GM12875 (cell line): ENCODE results near the gene ASIC3.

Experiments
- H3K4me3 ChIP-seq: one replicate; pipeline ENCODE4 v1.5.1; 2011; ENCODE audit warnings: low read depth, low read length, control low read depth
- TF ChIP-seq, protein P1 (sequence below): IDR thresholded peaks from 2 replicates; pipeline ENCODE4 v1.5.1; 2011; ENCODE audit warnings: low read depth, mild to moderate bottlenecking, control low read depth, inconsistent platforms, low read length, moderate library complexity, borderline replicate concordance; ENCODE audit not compliant: insufficient read depth

Gene ASIC3

DNA sequence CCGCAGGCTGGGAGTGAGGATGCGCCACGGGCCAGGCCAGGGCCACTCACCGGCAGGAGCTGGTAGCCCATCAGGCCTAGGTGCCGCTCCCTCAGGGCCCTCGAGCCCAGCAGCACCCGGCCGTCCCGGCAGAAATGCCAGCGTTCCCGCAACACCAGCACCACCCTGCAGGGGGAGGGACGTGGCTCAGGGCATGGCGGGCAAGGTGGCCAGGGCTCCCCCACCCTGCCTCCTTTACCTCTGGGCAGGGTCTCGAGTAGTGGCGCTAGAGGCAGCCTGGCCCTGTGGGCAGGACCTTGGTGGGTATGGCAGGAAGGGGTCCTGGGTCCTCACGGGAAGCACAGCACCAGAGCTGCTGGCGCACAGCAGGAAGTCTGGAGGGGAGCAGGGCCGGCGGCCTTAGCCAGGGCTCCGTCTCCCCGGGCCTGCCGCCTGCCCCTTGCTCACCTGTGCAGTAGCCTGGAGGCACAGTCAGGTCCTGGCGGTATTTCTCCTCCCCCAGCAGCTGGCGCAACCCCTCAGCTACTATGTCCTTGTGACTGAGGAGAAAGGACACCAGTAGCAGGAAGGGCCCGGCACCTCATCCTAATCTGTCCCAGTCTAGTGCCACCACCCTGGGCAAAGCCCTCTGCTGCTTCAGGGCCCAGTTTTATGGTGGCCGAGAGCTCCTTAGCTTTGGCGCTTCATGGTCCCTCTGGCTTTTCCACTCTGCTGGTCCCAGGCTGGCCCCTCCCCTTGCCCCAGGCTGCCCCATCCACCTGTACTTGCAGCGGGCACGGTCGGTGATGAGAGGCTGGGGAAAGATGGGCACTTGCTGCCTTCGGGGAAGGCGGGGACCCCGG is 28.8 kb downstream of the ASIC3 start:
- TF ChIP-seq, protein P1, sequence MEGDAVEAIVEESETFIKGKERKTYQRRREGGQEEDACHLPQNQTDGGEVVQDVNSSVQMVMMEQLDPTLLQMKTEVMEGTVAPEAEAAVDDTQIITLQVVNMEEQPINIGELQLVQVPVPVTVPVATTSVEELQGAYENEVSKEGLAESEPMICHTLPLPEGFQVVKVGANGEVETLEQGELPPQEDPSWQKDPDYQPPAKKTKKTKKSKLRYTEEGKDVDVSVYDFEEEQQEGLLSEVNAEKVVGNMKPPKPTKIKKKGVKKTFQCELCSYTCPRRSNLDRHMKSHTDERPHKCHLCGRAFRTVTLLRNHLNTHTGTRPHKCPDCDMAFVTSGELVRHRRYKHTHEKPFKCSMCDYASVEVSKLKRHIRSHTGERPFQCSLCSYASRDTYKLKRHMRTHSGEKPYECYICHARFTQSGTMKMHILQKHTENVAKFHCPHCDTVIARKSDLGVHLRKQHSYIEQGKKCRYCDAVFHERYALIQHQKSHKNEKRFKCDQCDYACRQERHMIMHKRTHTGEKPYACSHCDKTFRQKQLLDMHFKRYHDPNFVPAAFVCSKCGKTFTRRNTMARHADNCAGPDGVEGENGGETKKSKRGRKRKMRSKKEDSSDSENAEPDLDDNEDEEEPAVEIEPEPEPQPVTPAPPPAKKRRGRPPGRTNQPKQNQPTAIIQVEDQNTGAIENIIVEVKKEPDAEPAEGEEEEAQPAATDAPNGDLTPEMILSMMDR: no peak; the same call in 1 of the 2 replicates

GRCh38 chr7:151077705-151078232 is 29.4 kb downstream of the ASIC3 start:
- no peak overlapping the region for H3K4me3 ChIP-seq
- TF ChIP-seq, protein P1: no peak

More for the DNA sequence above, 28.8 kb downstream of the ASIC3 start:
- H3K4me3 ChIP-seq: no peak overlapping the region

DNA sequence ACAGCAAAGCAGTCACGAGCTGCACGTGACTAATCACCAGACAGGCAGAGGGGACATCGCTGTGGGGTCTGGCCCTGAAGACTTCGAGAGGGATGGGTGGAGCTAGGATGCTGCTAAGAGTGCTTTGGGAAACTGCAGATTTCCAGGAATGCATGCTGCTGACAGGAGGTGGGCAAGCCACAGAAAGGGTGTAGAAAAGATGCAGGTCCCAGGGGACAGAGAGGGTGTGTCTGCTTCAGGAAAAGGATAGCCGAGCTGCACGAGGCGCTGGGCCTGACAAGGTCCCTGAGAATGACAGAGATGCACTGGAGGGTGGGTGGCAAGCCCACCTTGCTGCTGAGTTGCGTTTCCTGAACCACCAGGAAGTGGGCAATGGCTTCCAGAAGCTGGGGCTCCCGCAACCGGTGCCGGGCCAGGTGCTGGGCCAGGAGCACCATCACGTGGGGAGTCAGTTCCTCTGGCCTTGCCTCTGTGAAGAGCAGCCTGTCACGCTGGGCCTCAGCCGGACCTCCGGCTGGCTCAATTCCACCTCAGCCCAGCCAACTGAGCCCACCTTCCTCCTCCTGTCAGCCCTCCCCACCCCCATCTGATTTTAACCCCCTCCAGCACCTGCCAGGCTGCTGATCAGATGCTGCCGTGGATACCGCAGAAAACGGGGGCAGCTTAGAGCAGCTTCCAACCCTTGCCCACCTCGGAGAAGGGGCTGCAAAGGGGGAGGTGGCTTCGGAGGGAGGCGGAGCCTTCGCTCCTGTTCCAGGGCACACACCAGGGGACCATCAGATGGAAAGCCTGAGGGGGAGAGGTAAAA is 30.1 kb downstream of the ASIC3 start:
- no peak overlapping the region for H3K4me3 ChIP-seq
- TF ChIP-seq, protein P1: no peak

DNA sequence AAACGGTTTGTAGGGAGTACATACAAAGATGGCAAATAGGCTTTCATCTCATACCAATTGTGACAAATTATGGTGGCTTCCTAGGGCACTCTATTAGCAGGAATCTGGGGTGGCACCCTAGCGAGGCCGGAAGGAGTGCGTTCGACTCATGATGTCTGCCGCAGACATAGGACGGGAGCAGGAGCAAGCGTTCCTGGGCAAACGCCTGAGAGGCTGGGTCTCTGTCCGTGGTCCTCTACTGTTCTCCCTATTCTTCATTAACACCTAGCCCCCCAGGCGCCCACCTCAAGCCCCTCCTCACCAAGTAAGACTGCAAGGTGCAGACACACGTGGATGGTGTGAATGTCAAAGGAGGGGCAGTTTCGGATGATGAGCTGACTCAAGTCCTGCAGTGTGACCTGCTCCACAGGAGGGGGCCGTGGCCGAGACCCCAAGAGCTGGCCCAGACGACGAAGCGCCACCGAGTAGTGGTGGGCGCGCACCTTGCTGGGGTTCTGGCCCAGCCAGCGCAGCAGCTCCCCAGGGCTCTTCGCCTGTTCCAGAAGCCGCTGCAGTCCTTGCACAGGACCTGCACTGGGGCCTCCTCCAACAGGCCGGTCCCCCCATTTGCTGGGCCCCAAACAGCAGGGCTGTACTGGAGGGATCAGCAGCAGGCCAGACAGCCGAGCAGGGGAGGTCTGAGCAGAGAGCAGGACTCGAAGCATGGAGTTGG is 31.0 kb downstream of the ASIC3 start:
- H3K4me3 ChIP-seq: peak overlapping the region; percentile 98
- TF ChIP-seq, protein P1: no peak

- H3K4me3 ChIP-seq: peak overlapping the region; percentile 98
- TF ChIP-seq, protein P1: no peak
Observed at GRCh38 chr7:151080067-151080521, 31.8 kb downstream of the ASIC3 start.

DNA sequence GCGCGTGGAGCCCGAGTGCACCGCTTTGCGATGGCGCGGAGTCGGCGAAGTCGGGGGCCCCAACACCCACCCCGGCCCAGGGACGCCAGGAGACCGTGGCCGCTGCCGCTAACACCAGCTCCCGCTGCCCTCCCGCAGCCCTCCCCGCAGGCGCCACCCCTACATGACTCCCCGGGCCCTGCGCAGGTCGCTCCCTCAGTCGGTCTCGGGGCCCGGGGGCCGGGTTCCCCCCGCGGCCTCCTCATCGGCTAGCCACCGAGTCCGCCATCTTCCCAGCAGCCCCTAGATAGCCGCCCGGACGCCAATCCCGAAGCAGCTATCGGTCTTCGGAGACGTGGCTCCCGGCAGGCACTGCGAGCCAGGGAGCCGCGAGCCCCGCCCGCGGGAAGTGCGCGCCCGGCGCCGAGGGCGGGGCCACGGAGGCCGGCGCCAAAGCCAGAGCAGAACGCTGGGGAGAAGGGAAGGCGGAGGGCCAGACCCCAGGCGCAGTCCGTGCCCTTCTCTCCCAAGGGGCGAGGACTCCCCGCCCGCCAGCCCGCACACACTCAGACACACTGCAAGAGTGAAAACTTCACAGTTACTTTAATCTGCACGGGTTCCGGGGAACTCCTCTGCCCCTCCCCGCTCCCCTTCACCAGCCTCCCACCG is 32.3 kb downstream of the ASIC3 start, which contains the start of gene FASTK:
TSS of gene FASTK (minus strand) at position 288 of the 648 bp plus-strand sequence. CDS start at position 245, 43 bp downstream.
- TF ChIP-seq, protein P1: no peak

More for the DNA sequence above, 32.3 kb downstream of the ASIC3 start, which contains the start of gene FASTK:
- H3K4me3 ChIP-seq: peak within 1 kb of the TSS; percentile 98
